BLaER1 treated with 17β-estradiol and CSF1 and Interleukin-3, amounts not matched to agents 10 nM and 100 nM (cell line): ENCODE data around the gene TTLL5.
A peak's percentile ranks its signal among the peaks of the same experiment; 100 is the strongest.

Experiments used
- H3K27ac ChIP-seq, 11 experiments: shearing (Covaris generic); formaldehyde crosslinking; 2 replicates each; pipeline ENCODE4 v1.8.1; 2022
- H3K27me3 ChIP-seq, 11 experiments: shearing (Covaris generic); formaldehyde crosslinking; 2 replicates each; pipeline ENCODE4 v1.8.1; 2022
- H3K36me3 ChIP-seq, 11 experiments: shearing (Covaris generic); formaldehyde crosslinking; 2 replicates each; pipeline ENCODE4 v1.8.1; 2022
- H3K4me1 ChIP-seq, 10 experiments: shearing (Covaris generic); formaldehyde crosslinking; 2 replicates each; pipeline ENCODE4 v1.8.1; 2022
- H3K4me2 ChIP-seq, 11 experiments: shearing (Covaris generic); formaldehyde crosslinking; 2 replicates each; pipeline ENCODE4 v1.8.1; 2022
- H3K4me3 ChIP-seq, 10 experiments: shearing (Covaris generic); formaldehyde crosslinking; 2 replicates each; pipeline ENCODE4 v1.8.1; 2022
- H3K9ac ChIP-seq, 11 experiments: shearing (Covaris generic); formaldehyde crosslinking; 2 replicates each; pipeline ENCODE4 v1.8.1; 2022
- H3K9me3 ChIP-seq, 11 experiments: shearing (Covaris generic); formaldehyde crosslinking; replicated peaks in 1 of 11; 2 replicates each; pipeline ENCODE4 v1.8.1; 2022
- H4K20me1 ChIP-seq, 11 experiments: shearing (Covaris generic); formaldehyde crosslinking; 2 replicates each; pipeline ENCODE4 v1.8.1; 2022
- Cebpa-rat ChIP-seq, 11 experiments: shearing (Covaris generic); IDR thresholded peaks; 2 replicates each; pipeline ENCODE4 v1.8.1; 2022

Gene TTLL5

DNA sequence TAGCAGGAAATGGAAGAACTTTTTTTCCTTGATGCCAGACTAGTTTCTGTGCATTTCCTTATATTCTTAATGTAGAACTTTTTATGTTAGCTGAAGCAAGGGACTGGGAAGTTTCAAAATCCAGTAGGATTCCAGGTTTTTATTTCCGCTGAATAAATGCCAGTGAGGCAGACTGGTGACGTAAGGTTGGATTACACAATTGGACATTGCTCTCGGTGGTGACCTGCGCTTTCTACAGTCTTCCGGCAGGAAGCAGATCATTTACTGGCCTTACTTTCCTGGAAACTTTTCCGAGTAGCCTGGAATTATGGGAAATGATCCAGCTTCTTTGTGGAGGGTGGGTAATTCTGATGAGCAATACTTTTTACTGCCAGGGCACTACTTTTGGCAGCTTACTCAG is 328.1 kb downstream of the TTLL5 start:
- Histone ChIP-seq H3K4me3 (no peak overlapping the region), H3K36me3 (peaks cover 0 to 31% (median 0%) of the 10 kb centered on the region in 11 experiments; a peak in 7 of 22 replicates), H3K4me1 (peaks cover 5 to 36% (median 21%) of the 10 kb centered on the region in 10 experiments; a peak in 19 of 20 replicates), H3K27ac (no peak overlapping the region), H3K27me3 (peaks cover 0 to under 1% (median 0%) of the 10 kb centered on the region in 11 experiments; a peak in 2 of 22 replicates), H4K20me1 (no peaks in the 10 kb centered on the region), H3K9ac (no peak overlapping the region), H3K4me2 (no peak overlapping the region), H3K9me3 (no peaks in the 10 kb centered on the region)
- TF ChIP-seq Cebpa-rat (IDR thresholded peaks at IDR 0.05), result no peak

DNA sequence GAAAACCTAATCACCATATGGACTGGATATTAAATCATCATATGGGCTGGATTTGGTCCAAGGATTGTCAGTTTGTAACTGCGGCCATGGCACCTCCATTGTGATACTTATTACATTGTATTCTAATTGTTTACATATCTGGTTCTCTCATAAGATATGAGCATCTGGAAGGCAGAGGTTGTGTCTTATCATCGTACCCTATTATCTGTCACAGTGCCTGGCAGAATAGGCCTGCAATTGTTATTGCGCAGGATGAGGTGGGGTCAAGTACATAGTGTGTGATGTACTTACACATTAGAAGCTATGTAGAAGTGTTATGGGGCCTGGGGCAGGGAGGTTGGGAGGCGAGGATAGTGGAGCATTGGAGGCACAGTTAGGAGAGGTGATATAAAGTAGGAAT is 329.3 kb downstream of the TTLL5 start:
- Histone ChIP-seq H3K4me3 (no peak overlapping the region), H3K4me2 (no peak overlapping the region), H3K9ac (no peak overlapping the region), H4K20me1 (no peaks in the 10 kb centered on the region), H3K9me3 (no peaks in the 10 kb centered on the region), H3K4me1 (peaks cover 5 to 34% (median 20%) of the 10 kb centered on the region in 10 experiments; a peak in 19 of 20 replicates), H3K36me3 (peaks cover 0 to 40% (median 0%) of the 10 kb centered on the region in 11 experiments; a peak in 9 of 22 replicates), H3K27ac (no peak overlapping the region), H3K27me3 (no peaks in the 10 kb centered on the region)
- no peak for TF ChIP-seq Cebpa-rat (IDR thresholded peaks at IDR 0.05)

DNA sequence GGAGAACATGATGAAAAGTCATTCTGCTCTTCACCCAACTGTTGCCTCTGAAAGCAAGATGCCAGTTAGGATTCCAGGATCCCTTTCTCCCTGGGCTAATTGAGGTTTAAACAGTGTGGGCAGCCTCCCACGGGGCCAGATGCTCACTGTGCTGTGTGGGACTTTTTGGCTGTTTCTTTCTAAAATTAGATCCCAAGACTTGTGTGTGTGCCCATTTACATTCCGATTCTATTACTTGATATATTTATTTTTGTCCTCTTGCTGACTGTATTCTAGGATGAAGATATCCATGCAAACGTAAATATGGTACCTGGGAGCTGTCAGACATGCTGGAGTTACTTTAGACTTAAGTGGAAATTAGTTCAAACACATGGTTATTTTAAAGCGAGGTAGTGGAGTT is 330.7 kb downstream of the TTLL5 start:
- Histone ChIP-seq H3K4me2 (peak overlapping the region in 5 of 11 experiments; percentile 12 to 39 (median 22); a peak in 6 of 22 replicates), H3K9ac (no peak overlapping the region), H4K20me1 (no peaks in the 10 kb centered on the region), H3K27me3 (no peaks in the 10 kb centered on the region), H3K9me3 (no peaks in the 10 kb centered on the region), H3K36me3 (peaks cover 0 to 54% (median 0%) of the 10 kb centered on the region in 11 experiments; a peak in 9 of 22 replicates), H3K4me3 (no peak overlapping the region), H3K4me1 (peaks cover 0 to 24% (median 12%) of the 10 kb centered on the region in 10 experiments; a peak in 13 of 20 replicates), H3K27ac (no peak overlapping the region)
- no peak for TF ChIP-seq Cebpa-rat (IDR thresholded peaks at IDR 0.05)

DNA sequence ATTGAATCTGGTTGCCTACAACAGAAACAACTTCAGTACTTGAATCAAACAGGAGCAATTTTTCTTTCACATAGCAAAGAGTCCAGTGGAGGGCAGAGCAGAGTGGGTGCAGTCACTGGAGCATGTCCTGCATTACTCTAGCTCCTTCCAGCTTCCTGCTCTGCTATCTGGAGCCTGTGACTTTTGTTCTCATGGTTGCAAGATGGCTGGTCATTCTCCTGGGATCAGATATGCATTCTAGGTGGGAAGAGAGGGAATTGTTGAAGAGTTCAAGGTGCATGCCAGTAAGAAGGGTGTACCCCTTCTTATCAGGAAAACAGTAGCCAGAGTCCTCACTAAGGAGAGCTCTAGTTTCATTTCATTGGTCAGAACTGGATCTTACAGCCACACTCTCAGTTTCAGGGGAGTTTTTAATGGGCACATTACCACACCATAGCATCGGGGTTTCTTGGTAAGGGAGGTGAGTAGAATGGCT is 332.6 kb downstream of the TTLL5 start:
- no peak overlapping the region for H3K27ac ChIP-seq
- H3K4me3 ChIP-seq, result no peak overlapping the region
- no peak overlapping the region for H3K9ac ChIP-seq
- H3K27me3 ChIP-seq, result no peaks in the 10 kb centered on the region
- H3K4me2 ChIP-seq, result peak overlapping the region in 7 of 11 experiments; percentile 3 to 25 (median 22); a peak in 6 of 22 replicates
- no peak for TF ChIP-seq Cebpa-rat (IDR thresholded peaks at IDR 0.05)
- H3K4me1 ChIP-seq, result peaks cover 0 to 24% (median 12%) of the 10 kb centered on the region in 10 experiments; a peak in 13 of 20 replicates
- no peaks in the 10 kb centered on the region for H3K9me3 ChIP-seq
- H4K20me1 ChIP-seq, result no peaks in the 10 kb centered on the region
- peaks cover 0 to 73% (median 4%) of the 10 kb centered on the region in 11 experiments; a peak in 12 of 22 replicates for H3K36me3 ChIP-seq

DNA sequence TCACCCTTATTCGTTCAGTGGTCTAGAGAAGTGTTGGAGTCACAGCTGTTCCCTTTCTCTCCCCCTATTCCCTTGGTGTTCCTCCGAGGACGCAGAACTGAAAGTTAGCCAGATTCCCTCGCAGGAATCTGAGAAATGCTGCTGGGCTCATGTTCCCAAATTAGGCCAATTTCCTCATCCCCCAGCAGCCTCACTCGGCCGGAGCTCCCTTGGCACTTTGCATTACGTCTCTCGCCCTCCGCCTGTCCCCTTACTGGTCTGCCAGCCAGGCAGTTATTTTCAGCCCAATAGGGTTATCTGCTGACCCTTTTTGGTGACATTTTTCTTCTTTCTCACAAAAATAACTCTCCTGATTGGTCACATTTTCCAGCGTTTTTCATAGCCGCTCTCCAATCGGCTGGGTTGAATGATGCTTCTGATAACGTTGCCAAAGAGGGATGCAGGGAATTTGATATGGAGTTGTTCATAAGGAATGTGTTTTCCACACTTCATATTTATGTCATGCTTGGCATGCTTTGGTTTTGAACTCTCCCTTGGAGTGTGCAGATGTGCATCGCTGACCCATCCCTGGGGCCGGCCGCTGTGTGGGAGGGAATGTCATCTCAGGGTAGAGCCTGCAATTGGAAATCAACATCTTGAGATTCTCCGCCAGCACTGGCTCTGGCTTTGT is 334.5 kb downstream of the TTLL5 start:
- H3K36me3 ChIP-seq, result peaks cover 0 to 76% (median 7%) of the 10 kb centered on the region in 11 experiments; a peak in 15 of 22 replicates
- no peak for TF ChIP-seq Cebpa-rat (IDR thresholded peaks at IDR 0.05)
- no peaks in the 10 kb centered on the region for H4K20me1 ChIP-seq
- peaks cover 0 to 24% (median 12%) of the 10 kb centered on the region in 10 experiments; a peak in 13 of 20 replicates for H3K4me1 ChIP-seq
- no peaks in the 10 kb centered on the region for H3K9me3 ChIP-seq
- no peak overlapping the region for H3K4me2 ChIP-seq
- H3K27me3 ChIP-seq, result no peaks in the 10 kb centered on the region
- no peak overlapping the region for H3K4me3 ChIP-seq
- H3K9ac ChIP-seq, result no peak overlapping the region
- no peak overlapping the region for H3K27ac ChIP-seq

DNA sequence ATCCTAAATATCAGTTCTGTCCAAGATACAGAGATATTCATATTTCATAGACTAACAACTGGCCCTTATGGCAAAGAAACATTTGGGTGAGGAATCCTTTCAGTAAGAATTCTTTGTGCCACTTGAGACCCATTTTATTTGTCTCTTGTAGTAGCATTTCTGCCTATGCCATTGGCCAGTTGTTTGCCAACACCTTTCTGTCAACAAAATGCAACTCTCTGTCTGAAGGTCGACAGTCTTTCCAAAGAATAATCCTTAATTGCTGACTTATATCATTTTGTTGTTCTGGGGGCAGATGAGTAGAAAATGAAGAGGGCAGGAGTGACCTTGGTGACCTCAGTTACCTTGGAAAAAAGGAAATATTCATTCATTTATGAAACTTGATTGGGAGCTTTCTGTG is 335.4 kb downstream of the TTLL5 start:
- H3K9ac ChIP-seq, result no peak overlapping the region
- H3K4me2 ChIP-seq, result no peak overlapping the region
- no peaks in the 10 kb centered on the region for H3K27me3 ChIP-seq
- no peaks in the 10 kb centered on the region for H3K9me3 ChIP-seq
- H3K36me3 ChIP-seq, result peaks cover 0 to 82% (median 16%) of the 10 kb centered on the region in 11 experiments; a peak in 14 of 22 replicates
- no peak overlapping the region for H3K4me3 ChIP-seq
- H4K20me1 ChIP-seq, result no peaks in the 10 kb centered on the region
- TF ChIP-seq Cebpa-rat (IDR thresholded peaks at IDR 0.05), result no peak
- H3K4me1 ChIP-seq, result peaks cover 0 to 22% (median 12%) of the 10 kb centered on the region in 10 experiments; a peak in 13 of 20 replicates
- H3K27ac ChIP-seq, result no peak overlapping the region

DNA sequence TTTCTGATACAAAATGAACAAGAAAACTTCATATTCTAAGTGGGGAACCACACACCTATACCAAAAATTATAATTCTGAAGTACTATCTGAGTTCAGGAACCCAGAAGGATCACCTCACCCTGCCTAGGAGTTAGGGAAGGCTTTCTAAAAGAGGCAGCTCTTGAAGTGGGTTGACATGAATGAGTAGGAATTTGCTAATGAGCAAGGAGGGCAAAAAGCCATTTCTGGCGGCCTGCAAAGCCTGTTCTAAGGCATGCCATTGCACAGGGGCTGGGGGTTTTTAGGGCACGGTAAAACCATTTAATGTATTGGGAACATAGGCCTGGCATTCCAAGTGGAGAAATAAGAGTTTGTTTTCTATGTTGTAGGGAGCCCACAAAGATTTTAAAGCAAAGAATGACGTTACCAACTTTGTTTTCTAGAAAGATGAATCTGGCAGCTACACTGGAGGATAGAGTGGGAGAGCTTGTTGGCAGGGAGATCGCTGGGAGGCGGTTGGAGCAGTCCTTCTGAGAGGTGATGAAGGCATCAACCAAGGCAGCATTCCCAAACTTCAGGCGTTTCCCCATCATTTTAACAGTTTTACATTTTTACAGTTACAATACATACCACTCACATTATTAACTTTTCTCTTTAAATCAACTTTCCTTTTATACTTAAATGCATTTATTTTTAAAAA is 338.6 kb downstream of the TTLL5 start:
- no peaks in the 10 kb centered on the region for H4K20me1 ChIP-seq
- H3K9me3 ChIP-seq, result peaks cover 6 to 14% (median 9%) of the 10 kb centered on the region in 11 experiments; a peak in 21 of 22 replicates
- no peaks in the 10 kb centered on the region for H3K4me1 ChIP-seq
- H3K4me3 ChIP-seq, result no peak overlapping the region
- no peak overlapping the region for H3K27ac ChIP-seq
- H3K36me3 ChIP-seq, result peaks cover 5 to 92% (median 26%) of the 10 kb centered on the region in 11 experiments; a peak in 15 of 22 replicates
- H3K9ac ChIP-seq, result no peak overlapping the region
- H3K27me3 ChIP-seq, result no peaks in the 10 kb centered on the region
- TF ChIP-seq Cebpa-rat (IDR thresholded peaks at IDR 0.05), result no peak
- no peak overlapping the region for H3K4me2 ChIP-seq

DNA sequence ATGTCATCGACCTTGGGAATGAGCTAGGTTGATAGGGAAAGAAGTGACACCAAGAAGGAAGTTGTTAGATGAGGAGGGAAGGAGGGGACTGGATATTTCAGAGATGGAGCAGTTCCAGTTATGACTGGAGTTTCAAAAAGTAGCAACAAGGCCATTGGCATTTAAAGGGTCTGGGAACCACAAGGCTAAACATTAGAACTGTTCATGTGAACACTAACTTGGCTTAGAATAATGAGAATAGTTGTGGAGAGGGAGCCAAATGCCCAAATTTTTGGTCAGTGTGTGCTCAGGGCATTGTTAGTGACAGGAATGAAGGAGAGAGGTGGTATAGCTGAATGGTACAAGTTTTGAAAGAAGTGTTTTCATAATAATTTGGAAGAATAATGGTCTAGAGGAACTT is 341.3 kb downstream of the TTLL5 start:
- H3K4me3 ChIP-seq, result no peak overlapping the region

More for the DNA sequence above, 341.3 kb downstream of the TTLL5 start:
- Histone ChIP-seq H4K20me1 (no peaks in the 10 kb centered on the region), H3K27ac (no peak overlapping the region), H3K27me3 (no peaks in the 10 kb centered on the region), H3K9ac (no peak overlapping the region), H3K4me1 (no peaks in the 10 kb centered on the region), H3K9me3 (peaks cover 17 to 28% (median 24%) of the 10 kb centered on the region in 11 experiments), H3K4me2 (no peak overlapping the region), H3K36me3 (peaks cover 18 to 92% (median 39%) of the 10 kb centered on the region in 11 experiments; a peak in 18 of 22 replicates)
- no peak for TF ChIP-seq Cebpa-rat (IDR thresholded peaks at IDR 0.05)
